ENCODE measurements around the gene KLF5.

- TF ChIP-seq CTCF (IDR thresholded peaks at IDR 0.05): no peak
- TF ChIP-seq EP300 (IDR thresholded peaks at IDR 0.05): no peak
- TF ChIP-seq POLR2A (IDR thresholded peaks at IDR 0.05): no peak
- TF ChIP-seq POLR2AphosphoS5 (IDR thresholded peaks at IDR 0.05): no peak
These were observed 4.4 kb downstream of the KLF5 start for GRCh38 chr13:73063166-73063565.
